Right ventricle myocardium inferior (tissue), 1 donor: ENCODE measurements around the gene TNNI2. TPM values are rescaled to one million over a fixed set of nuclear protein-coding genes. Genes with fewer than 3 reads are reported as not detected.
"Not testable (repeated sequence)": the region's sequence is repeated elsewhere in the genome, so short reads cannot be mapped to it uniquely, and the experiment has no call there.

ENCODE experiments used
- ATAC-seq: fragments of 200-7000 bp; cut with Tn5 transposase; one replicate; pipeline ENCODE4 v1.9.1; 2020; ENCODE audit warnings: mild to moderate bottlenecking, moderate library complexity
- DNase-seq: peaks from one replicate; pipeline ENCODE4 v3.0.0; 2021; ENCODE audit errors: missing footprints
- intact Hi-C: fragments of 100-400 bp; cut with DNase I; formaldehyde crosslinking; loops from one replicate; pipeline ENCODE4 v1.11.0; 2022
- long read RNA-seq: library from polyadenylated mRNA; unstranded; transcript quantifications from one replicate; pipeline ENCODE4 v2.0.0, GENCODE V29; 2021
- total RNA-seq: library from RNA; stranded (reverse); fragmentation: NEBNext Ultra II Directional; extraction: Animal tissue kit (Norgen Biotek cat#: 25700); gene quantifications from one replicate; pipeline ENCODE4 v1.2.1, GENCODE V29; 2021
- donor health status: DM: no; HTN: yes; CAD: no; lungs with severe emphysema.

Gene TNNI2
- 0.35 TPM for total RNA-seq
- long read RNA-seq: 0 reads

DNA sequence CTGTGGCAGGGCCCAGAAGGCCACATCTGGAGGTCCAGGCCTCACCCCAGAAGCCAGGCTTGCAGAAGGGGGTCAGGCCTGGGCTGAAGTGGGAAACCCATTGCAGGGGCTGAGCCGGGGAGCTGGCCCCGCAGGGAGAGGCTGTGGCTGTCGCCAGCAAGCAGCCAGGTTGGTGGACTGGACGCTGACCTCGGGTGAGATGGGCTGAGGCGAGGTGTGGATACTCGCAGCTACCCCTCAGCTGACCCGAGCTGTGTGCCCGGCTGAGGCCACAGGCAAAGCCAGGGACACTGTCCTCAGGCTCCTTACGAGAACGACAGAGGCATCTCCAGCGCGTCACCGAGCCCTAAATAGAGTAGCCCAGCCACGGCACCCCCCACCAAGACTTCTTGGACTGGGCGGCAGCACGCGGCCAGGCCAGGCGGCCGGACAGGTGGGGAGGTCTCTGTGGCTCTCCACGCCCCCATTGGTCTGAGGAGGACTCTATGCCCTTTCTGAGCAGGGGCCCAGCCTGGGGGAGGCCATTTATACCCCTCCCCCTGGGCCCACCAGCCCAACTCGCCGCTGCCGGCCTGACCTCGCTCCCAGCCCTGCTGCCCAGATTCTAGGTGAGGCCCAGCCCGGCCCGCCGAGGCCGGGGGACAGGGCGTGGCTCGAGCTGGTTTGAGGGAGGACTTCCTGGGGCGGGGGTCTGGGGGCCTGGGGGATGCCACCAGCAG is at the start of gene TNNI2:
Gene TNNI2, plus strand, starts transcription at position 556 of the 719 bp plus-strand sequence. CDS start 716 bp downstream, outside the sequence.
- ATAC-seq (no peak), DNase-seq (peak; percentile 65)
- intact Hi-C loops: loop anchor here (2.0 kb wide), 1 partner anchor 44 kb away; no protein-coding TSS in a partner anchor

DNA sequence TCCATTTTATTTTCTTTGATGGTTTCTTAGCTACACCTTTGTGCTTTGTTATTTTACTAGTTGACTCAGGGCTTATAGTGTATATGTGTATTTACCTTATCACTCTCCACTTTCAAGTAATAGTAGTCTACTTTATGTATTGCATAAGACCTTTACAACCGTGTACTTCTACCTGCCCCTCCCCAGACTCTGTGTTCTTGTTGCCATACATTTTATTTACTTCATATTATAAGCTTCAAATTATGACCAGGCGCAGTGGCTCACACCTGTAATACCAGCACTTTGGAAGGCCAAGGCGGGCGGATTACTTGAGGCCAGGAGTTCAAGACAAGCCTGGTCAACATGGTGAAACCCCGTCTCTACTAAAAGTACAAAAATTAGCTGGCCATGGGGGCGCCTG is 46.9 kb upstream of the TNNI2 start:
- DNase-seq (no peak), ATAC-seq (no peak)
- intact Hi-C loops: no loop called here

GRCh38 chr11:1792461-1792860 is 46.3 kb upstream of the TNNI2 start:
- intact Hi-C loops: no loop called here
- DNase-seq (no peak), ATAC-seq (no peak)

DNA sequence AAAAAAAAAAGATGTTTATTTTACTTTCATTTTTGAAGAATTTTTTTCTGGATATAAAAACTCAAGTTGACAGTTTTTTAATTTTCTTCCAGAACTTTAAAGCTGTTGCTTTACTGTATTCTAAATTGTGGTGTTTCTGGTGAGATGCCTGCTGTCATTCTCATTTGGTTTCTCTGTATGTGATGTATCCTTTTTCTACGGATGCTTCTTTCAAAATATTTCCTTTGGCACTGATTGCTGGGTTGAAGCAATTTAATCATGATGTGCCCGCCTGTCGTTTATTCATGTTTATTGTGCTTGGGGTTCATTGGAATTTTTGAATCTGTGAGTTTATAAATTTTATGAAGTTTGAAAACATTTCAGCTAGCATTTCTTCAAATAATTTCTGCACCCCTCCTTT is 45.7 kb upstream of the TNNI2 start:
- ATAC-seq (no peak), DNase-seq (no peak)
- intact Hi-C loops: no loop called here

DNA sequence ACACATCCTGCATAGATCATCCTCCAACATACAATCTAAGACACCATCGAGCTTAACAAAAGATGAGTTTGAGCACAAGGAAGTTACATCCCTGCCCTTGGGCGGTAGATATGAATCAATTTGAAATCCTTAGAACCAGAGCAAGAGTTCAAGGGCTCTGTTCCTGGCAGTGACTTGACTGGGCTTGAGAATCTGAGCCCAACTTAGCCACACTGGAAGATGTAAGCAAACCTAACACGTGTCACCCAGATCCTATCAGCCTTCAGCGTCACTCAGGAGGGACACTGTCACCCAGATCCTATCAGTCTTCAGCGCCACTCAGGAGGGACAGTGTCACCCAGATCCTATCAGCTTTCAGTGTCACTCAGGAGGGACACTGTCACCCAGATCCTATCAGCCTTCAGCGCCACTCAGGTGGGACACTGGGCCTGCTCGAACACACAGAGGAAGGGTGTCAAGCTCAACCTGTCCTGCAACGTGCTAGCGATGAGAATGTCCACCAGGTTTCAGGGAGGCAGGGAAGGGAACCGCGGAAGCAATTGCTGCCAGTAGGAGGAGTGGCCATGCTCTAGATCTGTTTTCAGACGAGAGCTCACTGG is 42.3 kb upstream of the TNNI2 start:
- ATAC-seq (no peak), DNase-seq (no peak)
- intact Hi-C loops: no loop called here

DNA sequence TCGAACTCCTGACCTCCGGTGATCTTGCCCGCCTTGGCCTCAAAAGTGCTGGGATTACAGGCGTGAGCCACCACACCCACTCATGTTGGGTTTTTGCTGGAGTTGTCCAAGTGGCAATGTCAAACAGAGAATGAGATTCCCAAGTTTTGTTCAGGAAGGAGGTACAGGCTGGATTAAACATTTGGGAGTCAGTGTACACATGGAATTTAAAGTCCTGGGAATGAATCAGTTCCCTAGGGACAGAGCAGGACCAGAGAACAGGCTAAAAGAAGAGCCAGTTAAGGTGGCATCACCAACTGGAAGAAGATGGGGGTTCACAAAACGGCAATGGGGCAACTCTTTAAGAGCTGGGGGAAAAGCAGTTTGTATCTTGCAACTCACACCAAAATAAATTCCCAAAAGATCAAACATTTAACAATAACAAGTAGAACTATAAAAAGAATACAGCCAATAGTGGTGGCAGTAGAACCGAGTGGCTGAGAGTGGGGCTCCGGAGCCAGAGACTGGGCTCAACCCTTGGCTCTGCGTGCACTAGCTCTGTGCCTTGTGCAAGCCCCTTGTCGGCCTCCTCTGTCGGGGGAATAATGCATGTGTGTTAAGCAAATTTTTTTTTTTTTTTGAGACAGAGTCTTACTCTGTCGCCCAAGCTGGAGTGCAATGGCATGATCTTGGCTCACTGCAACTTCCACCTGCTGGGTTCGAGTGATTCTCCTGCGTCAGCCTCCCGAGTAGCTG is 41.2 kb upstream of the TNNI2 start:
- no peak for DNase-seq
- intact Hi-C loops: no loop called here
- no peak for ATAC-seq

DNA sequence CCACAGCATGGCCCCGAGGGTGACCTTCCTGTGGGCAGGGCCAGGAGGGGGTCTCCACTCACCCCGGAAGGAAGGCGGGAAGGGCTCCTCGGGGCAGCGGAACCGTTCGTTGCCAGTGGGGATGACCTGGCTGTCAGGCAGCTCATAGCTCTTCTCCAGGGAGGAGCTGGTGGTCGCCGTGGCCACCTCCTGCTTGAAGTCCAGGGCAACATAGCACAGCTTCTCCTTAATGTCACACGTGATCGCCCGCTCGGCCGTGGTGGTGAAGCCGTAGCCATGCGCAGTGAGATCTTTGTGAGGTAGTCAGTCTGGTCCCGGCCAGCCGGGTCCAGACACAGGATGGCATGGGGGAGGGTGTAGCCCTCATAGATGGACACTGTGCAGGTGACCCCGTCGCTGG is 35.5 kb upstream of the TNNI2 start:
- intact Hi-C loops: no loop called here
- DNase-seq (no peak), ATAC-seq (no peak)

DNA sequence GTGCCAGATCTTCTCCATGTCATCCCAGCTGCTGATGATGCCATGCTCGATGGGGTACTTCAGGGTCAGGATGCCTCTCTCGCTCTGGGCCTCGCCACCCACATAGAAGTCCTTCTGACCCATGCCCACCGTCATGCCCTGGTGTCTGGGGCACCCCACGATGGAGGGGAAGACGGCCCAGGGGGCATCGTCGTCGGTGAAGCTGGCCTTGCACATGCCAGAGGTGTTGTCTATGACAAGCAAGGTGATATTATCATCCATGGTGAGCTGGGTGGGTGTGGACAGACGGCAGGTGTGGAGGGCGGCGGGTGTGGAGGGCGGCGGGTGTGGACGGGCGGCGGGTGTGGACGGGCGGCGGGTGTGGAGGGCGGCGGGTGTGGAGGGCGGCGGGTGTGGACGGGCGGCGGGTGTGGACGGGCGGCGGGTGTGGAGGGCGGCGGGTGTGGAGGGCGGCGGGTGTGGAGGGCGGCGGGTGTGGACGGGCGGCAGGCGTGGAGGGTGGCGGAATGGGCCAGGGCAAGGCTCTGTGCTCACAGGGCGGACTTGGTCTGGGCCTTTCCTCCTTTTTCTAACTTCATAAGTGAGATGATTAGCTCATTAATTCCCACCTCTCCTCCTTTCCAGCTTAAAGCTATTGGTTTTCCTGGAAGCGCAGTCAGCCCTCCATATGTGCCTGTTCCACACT is 34.8 kb upstream of the TNNI2 start:
- DNase-seq, ATAC-seq, intact Hi-C loops: not testable (repeated sequence)

GRCh38 chr11:1805525-1805924 is 33.3 kb upstream of the TNNI2 start:
- ATAC-seq: no peak
- intact Hi-C loops: no loop called here
- no peak for DNase-seq

- ATAC-seq (no peak), DNase-seq (no peak)
- intact Hi-C loops: no loop called here
Observed at GRCh38 chr11:1807264-1807995, 31.4 kb upstream of the TNNI2 start.

DNA sequence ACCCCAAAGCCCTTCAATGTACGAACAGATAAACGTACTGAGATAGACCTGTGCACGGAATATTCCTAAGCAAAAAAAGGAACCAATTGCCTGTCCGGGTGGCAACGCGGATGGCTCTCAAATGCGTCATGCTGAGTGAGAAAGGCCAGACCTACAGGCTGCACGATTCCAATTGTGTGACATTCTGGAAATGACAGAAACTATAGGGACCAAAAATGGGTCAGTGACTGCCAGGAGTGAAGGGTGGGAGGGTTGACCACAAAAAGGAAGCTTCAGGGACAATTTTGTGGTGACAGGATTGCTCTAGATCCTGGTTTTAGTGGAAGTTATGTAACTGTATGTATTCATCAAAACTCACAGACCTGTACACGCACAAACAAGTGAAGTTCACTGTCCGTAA is 28.0 kb upstream of the TNNI2 start:
- intact Hi-C loops: no loop called here
- DNase-seq (no peak), ATAC-seq (peak; percentile 37)

DNA sequence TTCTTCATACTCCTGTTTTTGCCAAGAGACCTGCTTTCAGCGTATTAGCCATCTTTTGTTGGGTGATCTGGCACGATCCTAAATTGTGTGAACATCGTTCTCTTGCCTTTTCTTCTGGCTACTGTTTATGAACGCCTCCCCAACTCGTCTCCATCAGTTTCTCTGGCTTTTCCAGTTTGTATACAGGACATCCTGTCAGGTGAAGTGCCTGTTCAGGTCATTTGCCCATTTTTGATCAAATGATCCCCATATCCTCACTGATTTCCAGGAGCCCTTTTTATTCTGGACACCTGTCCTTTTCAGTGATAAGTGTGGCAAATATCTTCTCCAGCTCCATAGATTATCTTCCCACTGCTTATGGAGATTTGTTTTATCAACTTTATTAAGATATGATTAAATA is 26.5 kb upstream of the TNNI2 start:
- ATAC-seq (no peak), DNase-seq (no peak)
- intact Hi-C loops: no loop called here

GRCh38 chr11:1812801-1813200 is 26.0 kb upstream of the TNNI2 start:
- intact Hi-C loops: no loop called here
- ATAC-seq (no peak), DNase-seq (no peak)

GRCh38 chr11:1813356-1813755 is 25.4 kb upstream of the TNNI2 start:
- DNase-seq, intact Hi-C loops, ATAC-seq: not testable (repeated sequence)

GRCh38 chr11:1814691-1815090 is 24.1 kb upstream of the TNNI2 start:
- intact Hi-C loops: no loop called here
- no peak for ATAC-seq
- no peak for DNase-seq

DNA sequence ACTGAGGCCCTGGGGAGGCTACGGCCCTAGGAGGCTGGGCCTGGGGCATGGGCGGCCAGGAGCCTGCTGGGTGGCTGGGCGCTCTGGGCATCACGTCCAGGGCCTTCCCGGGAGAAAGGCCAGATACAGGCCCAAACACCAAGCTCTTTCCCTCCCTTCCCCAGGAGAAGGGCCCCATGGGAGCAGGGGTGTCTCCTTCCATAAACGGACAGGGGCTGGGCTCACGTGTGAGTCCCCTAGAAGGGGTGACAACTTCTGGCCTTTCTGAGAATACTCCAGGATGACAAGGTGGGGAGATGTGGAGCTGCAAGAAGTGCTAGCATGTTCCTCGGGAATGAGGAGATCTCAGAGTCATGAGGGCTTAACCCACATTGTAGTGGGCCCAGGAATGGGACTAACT is 23.5 kb upstream of the TNNI2 start:
- intact Hi-C loops: no loop called here
- ATAC-seq (no peak), DNase-seq (no peak)

- DNase-seq (no peak), ATAC-seq (no peak)
- intact Hi-C loops: no loop called here
Observed at GRCh38 chr11:1815751-1816150, 23.0 kb upstream of the TNNI2 start.

DNA sequence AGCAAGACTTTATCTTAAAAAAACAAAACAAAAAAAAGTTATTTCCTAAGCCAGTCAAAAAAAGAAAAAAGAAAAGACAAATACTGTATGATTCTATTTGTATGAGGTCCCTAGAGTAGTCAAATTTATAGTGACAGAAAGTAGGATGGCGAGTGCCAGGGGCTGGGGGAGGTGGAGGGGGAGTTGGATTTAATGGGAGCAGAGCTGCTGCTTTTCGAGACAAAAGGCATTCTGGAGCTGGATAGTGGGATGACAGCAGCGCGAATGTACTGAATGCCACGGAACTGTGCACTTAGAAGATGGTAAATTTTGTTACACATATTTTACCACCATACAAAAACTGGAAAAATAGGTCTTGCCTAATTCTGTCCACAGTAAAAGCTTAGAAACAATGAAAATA is 21.8 kb upstream of the TNNI2 start:
- intact Hi-C loops: no loop called here
- ATAC-seq (no peak), DNase-seq (no peak)

DNA sequence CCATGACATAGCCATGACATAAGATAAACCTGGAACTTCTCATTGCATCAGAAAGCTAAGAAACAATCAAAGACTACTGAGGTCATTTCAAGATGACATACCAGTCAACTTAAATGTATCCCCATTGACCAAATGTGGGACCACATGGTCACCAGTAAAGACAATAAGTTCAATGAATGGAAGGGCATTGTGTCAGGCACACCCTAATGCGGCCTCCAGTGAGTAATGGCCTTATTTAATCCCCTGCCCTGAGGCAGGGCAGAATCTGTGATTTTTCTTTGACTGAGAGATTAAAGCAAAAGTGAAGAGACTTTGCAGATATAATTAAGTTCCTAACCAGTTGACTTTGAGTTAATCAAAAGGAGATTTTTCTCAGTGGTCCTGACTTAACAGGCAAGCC is 21.3 kb upstream of the TNNI2 start:
- intact Hi-C loops: no loop called here
- DNase-seq (no peak), ATAC-seq (no peak)
